Stimulated activated CD8-positive, alpha-beta memory T cell treated with anti-CD3 and anti-CD28 coated beads, Interleukin-2, amount 100 ng/mL, for 48 hours (primary cell): ENCODE results near the gene NAALADL2.

Experiments
- DNase-seq, 2 donors: peaks; one replicate each; pipeline ENCODE4 v3.0.0-alpha.2; 2020; ENCODE audit warnings: low read depth in 2 of 2

NAALADL2 gene

GRCh38 chr3:175839366-175840005, 980.4 kb downstream of the NAALADL2 start:
- no peak for DNase-seq

- DNase-seq = no peak
These were observed 992.4 kb downstream of the NAALADL2 start for GRCh38 chr3:175851541-175851940.

GRCh38 chr3:175852560-175852959, 993.4 kb downstream of the NAALADL2 start:
- no peak for DNase-seq

- no peak for DNase-seq
These were observed 998.6 kb downstream of the NAALADL2 start for GRCh38 chr3:175857666-175858270.
